ENCODE results near the gene CXCL6.

Gene CXCL6

GRCh38 chr4:73868206-73869129 is 32.0 kb downstream of the CXCL6 start:
- DNase-seq, result no peak

GRCh38 chr4:73869130-73870055 is 32.9 kb downstream of the CXCL6 start, which contains the start of gene CXCL1:
Gene CXCL1, plus strand, starts transcription at chr4:73869393. Its CDS starts 78 bp downstream, at chr4:73869471.
- DNase-seq, result peak in 1 of 5 experiments; percentile 15

- DNase-seq, result no peak
Observed at GRCh38 chr4:73870260-73870659, 33.8 kb downstream of the CXCL6 start.

GRCh38 chr4:73870768-73871167 is 34.3 kb downstream of the CXCL6 start:
- DNase-seq, result no peak

DNA sequence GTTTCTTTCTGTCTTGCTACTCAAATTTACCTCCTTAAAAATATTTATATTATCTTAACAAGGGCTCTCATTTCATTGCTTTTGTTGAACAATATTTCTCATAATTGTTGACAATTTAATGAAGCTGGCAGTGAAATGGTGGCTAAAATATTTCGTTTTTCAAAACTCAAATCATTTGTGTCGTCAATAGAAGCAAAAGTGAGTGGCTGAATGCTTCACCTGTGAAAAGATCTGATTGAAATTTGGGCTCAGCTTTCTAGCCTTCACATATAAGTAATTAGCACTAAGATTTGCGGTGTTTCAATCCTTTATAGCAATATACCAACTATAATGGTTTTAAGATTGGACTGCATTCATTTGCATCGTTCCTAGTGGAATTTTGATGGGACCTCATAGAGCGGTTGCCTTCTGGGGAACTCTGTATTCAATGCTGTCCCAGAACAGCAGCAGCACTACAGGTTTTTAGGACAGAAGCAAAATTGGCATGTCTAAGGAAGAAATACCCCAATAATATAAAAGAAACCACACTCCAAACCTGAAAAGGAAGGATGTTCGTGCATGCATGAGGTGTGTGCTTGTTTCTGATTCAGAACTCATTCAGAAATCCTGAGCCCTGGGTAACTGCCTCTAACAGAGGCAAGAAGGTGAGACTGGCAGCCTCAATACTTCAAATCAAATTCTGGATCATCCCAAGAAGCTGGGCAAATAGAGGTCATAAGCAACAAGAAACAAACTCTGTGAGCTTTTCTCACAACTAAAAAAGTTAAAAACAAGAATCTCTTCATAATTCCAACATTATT is 35.2 kb downstream of the CXCL6 start:
- DNase-seq, result no peak

GRCh38 chr4:73872316-73873108 is 36.0 kb downstream of the CXCL6 start:
- DNase-seq, result no peak

GRCh38 chr4:73874386-73874785 is 37.9 kb downstream of the CXCL6 start:
- DNase-seq, result no peak

DNA sequence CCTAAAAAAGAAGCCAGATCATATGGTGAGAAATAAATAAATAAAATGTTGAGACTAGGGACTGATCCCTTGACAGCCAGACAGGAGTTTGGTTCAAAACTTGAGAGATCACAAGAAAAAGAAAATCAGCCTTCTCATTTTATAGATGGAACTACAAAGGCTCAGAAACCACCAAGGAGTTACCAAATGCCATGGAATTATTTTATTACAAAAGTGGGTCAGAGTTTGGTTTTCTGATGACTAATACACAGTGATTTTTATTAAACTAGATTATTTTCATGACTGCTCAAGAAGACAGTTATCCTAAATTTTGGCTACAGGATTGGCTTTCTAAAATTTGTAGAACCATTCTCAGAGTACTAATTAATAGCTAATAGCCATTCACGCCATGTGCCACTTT is 38.9 kb downstream of the CXCL6 start:
- no peak for DNase-seq

- DNase-seq, result no peak
Observed at GRCh38 chr4:73883306-73883705, 46.8 kb downstream of the CXCL6 start.

GRCh38 chr4:73885574-73886267 is 49.2 kb downstream of the CXCL6 start:
- DNase-seq, result no peak
